Measurements from ENCODE around the gene ZNF410. TPM values are rescaled to one million over a fixed set of nuclear protein-coding genes. Genes with fewer than 3 reads are reported as not detected.

The ZNF410 gene
- polyA plus RNA-seq, 1 donor from 2014 or later: 73.7 TPM

DNA sequence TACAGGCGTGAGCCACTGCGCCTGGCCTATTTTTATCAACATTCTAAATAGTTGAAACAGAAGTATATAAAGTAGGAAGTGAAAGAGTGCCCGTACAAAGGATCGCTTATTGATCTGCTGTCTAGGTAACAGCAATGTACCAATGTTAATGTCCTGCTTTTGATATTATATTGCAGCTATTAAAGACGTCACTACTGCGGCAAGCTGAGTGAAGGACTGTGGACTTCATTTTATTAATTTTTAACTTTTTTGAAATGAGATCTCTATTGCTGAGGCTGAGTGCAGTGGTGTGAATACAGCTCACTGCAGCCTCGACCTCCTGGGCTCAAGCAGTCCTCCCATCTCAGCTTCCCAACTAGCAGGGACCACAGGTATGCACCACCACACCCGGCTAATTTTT lies 24.2 kb upstream of the ZNF410 start:
- Histone ChIP-seq H3K27me3 (ENCODE audit: insufficient read depth, low read depth, low read length) (no peaks in the 10 kb centered on the region), H3K36me3 (ENCODE audit: insufficient read depth, low read length) (no peaks in the 10 kb centered on the region), H2AFZ (ENCODE audit: low read depth, low read length) (no peak overlapping the region), H3K9me2 (ENCODE audit: insufficient read depth, low read length) (no peaks in the 10 kb centered on the region), H3K79me2 (replicated peaks; ENCODE audit: insufficient read depth, low read length) (no peaks in the 10 kb centered on the region), H3K4me3 (ENCODE audit: low read length) (no peak overlapping the region), H3K9ac (ENCODE audit: low read length) (no peak overlapping the region), H3K9me3 (ENCODE audit: low read length) (no peaks in the 10 kb centered on the region), H3K27ac (ENCODE audit: low read length) (no peak overlapping the region), H3K4me2 (ENCODE audit: low read length) (no peak overlapping the region), H4K20me1 (ENCODE audit: insufficient read depth) (no peaks in the 10 kb centered on the region), H3F3A (ENCODE audit: insufficient read depth, low read length, poor library complexity, severe bottlenecking) (no peaks in the 10 kb centered on the region)
- no peak for TF ChIP-seq POLR2AphosphoS5 (IDR thresholded peaks at IDR 0.05)
- TF ChIP-seq, protein P1, sequence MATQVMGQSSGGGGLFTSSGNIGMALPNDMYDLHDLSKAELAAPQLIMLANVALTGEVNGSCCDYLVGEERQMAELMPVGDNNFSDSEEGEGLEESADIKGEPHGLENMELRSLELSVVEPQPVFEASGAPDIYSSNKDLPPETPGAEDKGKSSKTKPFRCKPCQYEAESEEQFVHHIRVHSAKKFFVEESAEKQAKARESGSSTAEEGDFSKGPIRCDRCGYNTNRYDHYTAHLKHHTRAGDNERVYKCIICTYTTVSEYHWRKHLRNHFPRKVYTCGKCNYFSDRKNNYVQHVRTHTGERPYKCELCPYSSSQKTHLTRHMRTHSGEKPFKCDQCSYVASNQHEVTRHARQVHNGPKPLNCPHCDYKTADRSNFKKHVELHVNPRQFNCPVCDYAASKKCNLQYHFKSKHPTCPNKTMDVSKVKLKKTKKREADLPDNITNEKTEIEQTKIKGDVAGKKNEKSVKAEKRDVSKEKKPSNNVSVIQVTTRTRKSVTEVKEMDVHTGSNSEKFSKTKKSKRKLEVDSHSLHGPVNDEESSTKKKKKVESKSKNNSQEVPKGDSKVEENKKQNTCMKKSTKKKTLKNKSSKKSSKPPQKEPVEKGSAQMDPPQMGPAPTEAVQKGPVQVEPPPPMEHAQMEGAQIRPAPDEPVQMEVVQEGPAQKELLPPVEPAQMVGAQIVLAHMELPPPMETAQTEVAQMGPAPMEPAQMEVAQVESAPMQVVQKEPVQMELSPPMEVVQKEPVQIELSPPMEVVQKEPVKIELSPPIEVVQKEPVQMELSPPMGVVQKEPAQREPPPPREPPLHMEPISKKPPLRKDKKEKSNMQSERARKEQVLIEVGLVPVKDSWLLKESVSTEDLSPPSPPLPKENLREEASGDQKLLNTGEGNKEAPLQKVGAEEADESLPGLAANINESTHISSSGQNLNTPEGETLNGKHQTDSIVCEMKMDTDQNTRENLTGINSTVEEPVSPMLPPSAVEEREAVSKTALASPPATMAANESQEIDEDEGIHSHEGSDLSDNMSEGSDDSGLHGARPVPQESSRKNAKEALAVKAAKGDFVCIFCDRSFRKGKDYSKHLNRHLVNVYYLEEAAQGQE (IDR thresholded peaks at IDR 0.05; ENCODE audit: borderline replicate concordance): no peak
- TF ChIP-seq EP300 (conservative IDR thresholded peaks at IDR 0.05; ENCODE audit: poor library complexity, severe bottlenecking): no peak
- TF ChIP-seq TAF1 (IDR thresholded peaks at IDR 0.05; ENCODE audit: low read depth): no peak
- no peak for TF ChIP-seq EZH2 (IDR thresholded peaks at IDR 0.05; ENCODE audit: borderline replicate concordance, insufficient read depth, low read length, poor library complexity, severe bottlenecking)
- TF ChIP-seq RAD21 (conservative IDR thresholded peaks at IDR 0.05): no peak
- TF ChIP-seq, protein P2, sequence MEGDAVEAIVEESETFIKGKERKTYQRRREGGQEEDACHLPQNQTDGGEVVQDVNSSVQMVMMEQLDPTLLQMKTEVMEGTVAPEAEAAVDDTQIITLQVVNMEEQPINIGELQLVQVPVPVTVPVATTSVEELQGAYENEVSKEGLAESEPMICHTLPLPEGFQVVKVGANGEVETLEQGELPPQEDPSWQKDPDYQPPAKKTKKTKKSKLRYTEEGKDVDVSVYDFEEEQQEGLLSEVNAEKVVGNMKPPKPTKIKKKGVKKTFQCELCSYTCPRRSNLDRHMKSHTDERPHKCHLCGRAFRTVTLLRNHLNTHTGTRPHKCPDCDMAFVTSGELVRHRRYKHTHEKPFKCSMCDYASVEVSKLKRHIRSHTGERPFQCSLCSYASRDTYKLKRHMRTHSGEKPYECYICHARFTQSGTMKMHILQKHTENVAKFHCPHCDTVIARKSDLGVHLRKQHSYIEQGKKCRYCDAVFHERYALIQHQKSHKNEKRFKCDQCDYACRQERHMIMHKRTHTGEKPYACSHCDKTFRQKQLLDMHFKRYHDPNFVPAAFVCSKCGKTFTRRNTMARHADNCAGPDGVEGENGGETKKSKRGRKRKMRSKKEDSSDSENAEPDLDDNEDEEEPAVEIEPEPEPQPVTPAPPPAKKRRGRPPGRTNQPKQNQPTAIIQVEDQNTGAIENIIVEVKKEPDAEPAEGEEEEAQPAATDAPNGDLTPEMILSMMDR (IDR thresholded peaks at IDR 0.05; ENCODE audit: poor library complexity, severe bottlenecking): no peak
- no peak for TF ChIP-seq SMC3 (conservative IDR thresholded peaks at IDR 0.05; ENCODE audit: poor library complexity)
- no peak for TF ChIP-seq MXI1 (conservative IDR thresholded peaks at IDR 0.05; ENCODE audit: poor library complexity, severe bottlenecking)

DNA sequence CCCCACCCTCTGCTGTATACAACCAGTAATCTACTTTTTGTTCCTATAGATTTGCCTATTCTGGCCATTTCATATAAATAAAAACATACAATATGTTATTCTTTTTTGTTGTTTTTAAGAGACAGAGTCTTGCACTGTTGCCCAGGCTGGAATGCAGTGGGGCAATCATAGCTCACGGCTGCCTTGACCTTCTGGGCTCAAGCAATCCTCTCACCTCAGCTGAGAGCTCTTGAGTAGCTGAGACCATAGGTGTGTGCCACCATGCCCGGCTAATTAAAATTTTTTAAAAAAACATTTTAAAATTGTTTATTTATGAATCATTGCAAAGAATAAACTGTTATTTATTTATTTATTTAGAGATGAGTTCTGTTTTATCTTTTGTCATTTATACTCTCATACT lies 23.4 kb upstream of the ZNF410 start:
- no peak overlapping the region for H3K4me2 ChIP-seq (ENCODE audit: low read length)
- H3K9ac ChIP-seq (ENCODE audit: low read length): no peak overlapping the region
- no peaks in the 10 kb centered on the region for H3K9me2 ChIP-seq (ENCODE audit: insufficient read depth, low read length)
- no peaks in the 10 kb centered on the region for H3K79me2 ChIP-seq (replicated peaks; ENCODE audit: insufficient read depth, low read length)
- TF ChIP-seq, protein P1 (IDR thresholded peaks at IDR 0.05; ENCODE audit: borderline replicate concordance): no peak
- TF ChIP-seq EZH2 (IDR thresholded peaks at IDR 0.05; ENCODE audit: borderline replicate concordance, insufficient read depth, low read length, poor library complexity, severe bottlenecking): no peak
- no peak for TF ChIP-seq RAD21 (conservative IDR thresholded peaks at IDR 0.05)
- no peak for TF ChIP-seq SMC3 (conservative IDR thresholded peaks at IDR 0.05; ENCODE audit: poor library complexity)
- no peak for TF ChIP-seq MXI1 (conservative IDR thresholded peaks at IDR 0.05; ENCODE audit: poor library complexity, severe bottlenecking)
- TF ChIP-seq, protein P2 (IDR thresholded peaks at IDR 0.05; ENCODE audit: poor library complexity, severe bottlenecking): no peak
- TF ChIP-seq EP300 (conservative IDR thresholded peaks at IDR 0.05; ENCODE audit: poor library complexity, severe bottlenecking): no peak
- no peak for TF ChIP-seq POLR2AphosphoS5 (IDR thresholded peaks at IDR 0.05)
- no peak for TF ChIP-seq TAF1 (IDR thresholded peaks at IDR 0.05; ENCODE audit: low read depth)
- H3K9me3 ChIP-seq (ENCODE audit: low read length): no peaks in the 10 kb centered on the region
- no peaks in the 10 kb centered on the region for H3F3A ChIP-seq (ENCODE audit: insufficient read depth, low read length, poor library complexity, severe bottlenecking)
- H3K27me3 ChIP-seq (ENCODE audit: insufficient read depth, low read depth, low read length): no peaks in the 10 kb centered on the region
- H3K36me3 ChIP-seq (ENCODE audit: insufficient read depth, low read length): no peaks in the 10 kb centered on the region
- no peak overlapping the region for H2AFZ ChIP-seq (ENCODE audit: low read depth, low read length)
- H4K20me1 ChIP-seq (ENCODE audit: insufficient read depth): no peaks in the 10 kb centered on the region
- H3K27ac ChIP-seq (ENCODE audit: low read length): no peak overlapping the region
- H3K4me3 ChIP-seq (ENCODE audit: low read length): no peak overlapping the region

Data from neural cell (in vitro differentiated cells).